Peyer's patch (tissue), 4 donors: ENCODE measurements around the gene OR5H6. TPM values are rescaled to one million over a fixed set of nuclear protein-coding genes. Genes with fewer than 3 reads are reported as not detected.

Source experiments
- DNase-seq, 3 donors: peaks; one replicate each; pipeline ENCODE4 v3.0.0-alpha.2; 2017 to 2019
- H3K27ac ChIP-seq, 4 donors: fragments of 200-600 bp; sonication (generic); one replicate each; pipeline ENCODE4 v1.5.1; 2016 to 2019
- H3K27me3 ChIP-seq, 2 donors: fragments of 200-600 bp; sonication (generic); one replicate each; pipeline ENCODE4 v1.5.1; 2019
- H3K36me3 ChIP-seq, 3 donors: fragments of 200-600 bp; sonication (generic); one replicate each; pipeline ENCODE4 v1.5.1; 2016 to 2019
- H3K4me1 ChIP-seq, 4 donors: fragments of 200-600 bp; sonication (generic); one replicate each; pipeline ENCODE4 v1.5.1; 2016 to 2019
- H3K4me3 ChIP-seq, 4 donors: fragments of 200-600 bp; sonication (generic); 1 replicate in 3 of 4; 2 replicates in 1 of 4; pipeline ENCODE4 v1.5.1; 2016 to 2019; ENCODE audit warnings: mild to moderate bottlenecking in 1 of 4
- H3K9me3 ChIP-seq, 4 donors: fragments of 200-600 bp; sonication (generic); one replicate each; pipeline ENCODE4 v1.5.1; 2016 to 2019; ENCODE audit warnings: mild to moderate bottlenecking in 1 of 4
- CTCF ChIP-seq, 6 experiments: fragments of 450-650 bp in 4 of 6; fragments of 200-600 bp in 2 of 6; sonication (generic) in 1 of 6; IDR thresholded peaks; one replicate each; pipeline ENCODE4 v1.5.1; 2017 to 2019; ENCODE audit warnings: antibody characterized with exemption in 6 of 6, mild to moderate bottlenecking in 3 of 6, moderate library complexity in 1 of 6
- POLR2A ChIP-seq, 2 donors: fragments of 450-650 bp; IDR thresholded peaks; one replicate each; pipeline ENCODE4 v1.5.1; 2017; ENCODE audit warnings: antibody characterized with exemption in 2 of 2, mild to moderate bottlenecking in 2 of 2, moderate library complexity in 2 of 2
- total RNA-seq, 4 donors: library from RNA; depleted of rRNA; stranded (reverse); fragments of >200 nt; gene quantifications; one replicate each; pipeline ENCODE4 v1.1.0, GENCODE V29; 2016

Gene OR5H6
- total RNA-seq, 4 donors from 2014 or later = not detected

GRCh38 chr3:98291332-98291957, 27.4 kb downstream of the OR5H6 start:
- TF ChIP-seq POLR2A (IDR thresholded peaks at IDR 0.05) = no peak
- no peak for TF ChIP-seq CTCF (IDR thresholded peaks at IDR 0.05)
- Histone ChIP-seq H3K27ac (no peak overlapping the region), H3K36me3 (no peaks in the 10 kb centered on the region), H3K9me3 (no peaks in the 10 kb centered on the region), H3K27me3 (no peaks in the 10 kb centered on the region), H3K4me1 (no peaks in the 10 kb centered on the region), H3K4me3 (no peak overlapping the region)
- DNase-seq = no peak

Other genes with a start within 250 kb of the OR5H6 start
- not detected for gene GABRR3, start 228.9 kb upstream of the OR5H6 start, total RNA-seq
- gene OR5AC2, start 177.1 kb upstream of the OR5H6 start, total RNA-seq = not detected
- gene OR5H1, start 133.5 kb upstream of the OR5H6 start, total RNA-seq = not detected
- gene OR5H14, start 116.8 kb upstream of the OR5H6 start, total RNA-seq = not detected
- gene OR5H15, start 97.5 kb upstream of the OR5H6 start, total RNA-seq = not detected
- gene OR5H2, start 18.3 kb downstream of the OR5H6 start, total RNA-seq = not detected
- gene OR5K4, start 89.6 kb downstream of the OR5H6 start, total RNA-seq = not detected
- gene OR5K3, start 126.4 kb downstream of the OR5H6 start, total RNA-seq = not detected
- not detected for gene OR5K1, start 199.0 kb downstream of the OR5H6 start, total RNA-seq
- not detected for gene OR5K2, start 233.4 kb downstream of the OR5H6 start, total RNA-seq